GM18508 (cell line): ENCODE data around the gene LRP1B.
"Not testable (repeated sequence)": the region's sequence is repeated elsewhere in the genome, so short reads cannot be mapped to it uniquely, and the experiment has no call there.

ENCODE experiments used
- ATAC-seq: cut with Tn5 transposase; IDR thresholded peaks from one replicate; pipeline ENCODE4 v1.9.1; 2021; ENCODE audit warnings: moderate number of reproducible peaks; ENCODE audit not compliant: insufficient read depth, unreplicated experiment

LRP1B gene

DNA sequence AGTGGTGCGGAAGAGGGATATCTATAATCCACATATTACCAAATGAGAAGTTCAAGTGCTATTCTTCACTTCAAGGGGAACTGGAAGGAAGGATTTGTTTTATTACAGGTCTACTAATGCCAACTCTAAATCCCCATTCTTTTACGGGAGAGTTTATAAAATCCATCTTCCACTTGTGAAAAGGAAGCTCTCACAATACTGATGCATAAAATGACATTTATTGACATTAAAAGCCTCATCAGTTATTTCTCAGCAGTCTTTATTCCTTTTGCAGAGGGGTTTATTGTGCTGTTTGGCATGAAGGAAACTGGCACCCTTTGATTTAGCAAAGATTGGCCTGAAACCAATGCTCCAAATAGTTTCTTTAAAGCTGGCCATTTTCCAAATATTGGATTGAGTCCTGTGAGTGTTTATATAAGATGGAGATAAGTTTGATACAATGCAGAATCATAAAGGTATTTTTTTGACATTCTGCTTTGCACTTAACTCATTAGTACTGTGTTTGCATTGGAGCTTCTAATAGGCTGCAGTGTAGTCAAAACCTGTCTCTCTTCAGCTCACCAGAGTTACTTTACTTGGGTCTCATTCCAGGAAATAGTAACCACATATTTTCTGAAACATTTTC is 26.6 kb downstream of the LRP1B start:
- no peak for ATAC-seq

DNA sequence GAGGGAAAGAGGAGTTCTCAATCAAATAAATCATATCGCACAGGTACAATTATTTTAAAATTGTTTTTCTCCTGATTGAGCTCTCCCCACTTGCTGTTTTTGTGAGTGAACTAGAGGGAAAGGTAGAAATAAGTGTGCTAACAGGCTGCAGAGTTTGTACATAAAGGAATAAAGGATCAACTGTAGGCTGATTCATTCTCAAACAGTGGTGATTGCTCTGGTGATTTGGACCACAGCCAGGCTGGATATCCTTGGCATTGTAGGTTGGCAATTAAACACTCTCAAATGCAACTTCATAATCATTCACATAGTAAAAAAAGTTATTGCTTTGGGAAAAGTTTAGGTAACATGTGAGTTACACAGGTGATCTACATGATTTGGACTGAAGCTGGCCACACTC is 29.8 kb downstream of the LRP1B start:
- ATAC-seq = no peak

DNA sequence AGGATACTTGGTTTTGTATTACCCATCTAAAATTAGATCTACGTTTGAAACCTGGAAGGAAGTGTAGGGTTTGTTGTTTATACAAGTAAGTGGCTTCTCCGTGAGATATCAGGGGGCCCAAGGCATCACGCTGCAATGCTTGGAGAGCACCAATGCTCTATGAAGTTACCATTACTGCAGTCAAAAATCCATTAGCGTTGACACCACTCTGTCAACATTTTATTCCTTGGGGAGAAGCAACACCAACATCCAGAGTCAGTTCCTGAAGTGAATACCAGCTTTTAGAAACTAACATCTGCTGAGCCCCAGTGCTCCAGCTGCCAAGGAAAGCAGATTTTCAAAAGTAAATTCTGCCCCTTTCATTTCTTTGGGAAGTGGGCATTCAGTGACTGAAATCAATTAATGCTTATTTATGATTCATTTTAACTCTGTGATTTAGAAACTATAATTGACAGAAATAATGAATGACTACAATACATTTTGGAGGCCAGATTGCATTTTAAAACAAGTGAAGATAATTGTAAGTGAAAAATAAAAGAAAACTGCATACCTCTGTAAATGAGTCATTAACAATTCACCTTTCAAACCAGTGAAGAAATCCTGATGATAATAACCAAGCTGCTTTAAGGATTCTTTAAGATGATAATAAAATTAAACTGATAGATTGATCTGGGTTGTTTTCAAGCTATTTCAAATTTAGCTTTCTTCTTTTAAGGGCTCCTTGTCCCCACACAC is 30.5 kb downstream of the LRP1B start:
- ATAC-seq = no peak

DNA sequence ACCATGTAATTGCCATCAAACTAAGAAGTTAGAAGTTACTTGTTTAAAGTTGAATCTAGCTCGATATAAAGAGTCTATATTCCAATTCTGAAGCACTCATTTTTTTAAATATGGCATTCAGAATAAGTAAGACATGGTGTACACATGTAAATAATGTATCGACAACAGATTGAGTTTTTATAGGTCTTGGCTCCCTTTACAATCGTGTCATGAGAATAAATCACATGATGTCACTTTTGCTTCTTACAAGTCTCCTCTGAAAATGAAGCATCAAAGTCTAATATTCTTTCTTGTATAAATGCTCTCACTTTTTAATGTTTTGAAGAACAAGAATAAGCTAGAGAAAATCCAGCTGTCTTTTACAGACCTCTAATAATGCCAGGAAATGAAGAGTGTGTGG is 33.1 kb downstream of the LRP1B start:
- no peak for ATAC-seq

DNA sequence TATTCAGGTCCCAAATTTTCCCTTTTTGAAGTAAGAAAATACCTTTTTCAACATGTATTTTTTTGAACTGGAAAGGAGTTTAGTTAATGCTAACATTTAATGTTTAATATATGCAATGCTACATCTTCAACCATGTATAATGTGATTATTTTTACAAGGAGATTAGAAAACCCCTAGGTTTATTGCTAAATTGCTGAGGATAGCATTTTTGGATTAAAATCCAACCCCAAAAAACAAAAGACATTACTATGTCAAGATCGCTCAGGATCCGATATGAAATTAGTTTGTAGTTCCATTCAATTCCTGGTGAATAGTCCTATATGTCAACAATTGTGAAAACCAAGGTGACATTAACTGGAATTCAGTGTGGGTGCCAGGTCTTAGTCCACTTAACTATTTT is 35.2 kb downstream of the LRP1B start:
- ATAC-seq = no peak

DNA sequence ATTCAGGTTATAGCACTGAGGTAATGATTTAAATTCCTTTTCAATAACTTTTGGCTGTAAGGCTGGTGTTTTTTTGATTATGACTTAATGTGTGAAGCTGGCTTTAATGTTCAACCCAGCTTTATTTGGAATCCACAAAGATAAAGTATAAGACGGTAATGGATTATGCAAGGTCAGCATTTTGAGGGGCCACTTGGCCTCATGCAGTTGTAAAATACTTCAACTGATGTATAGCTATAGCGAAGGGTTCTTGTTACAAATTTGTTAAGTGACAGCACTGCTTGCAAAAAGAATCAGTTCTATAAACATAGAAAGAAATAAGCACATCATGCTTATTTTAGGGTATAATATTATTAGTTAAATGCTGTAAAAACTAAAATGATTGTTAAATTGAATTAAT is 36.6 kb downstream of the LRP1B start:
- ATAC-seq = no peak

DNA sequence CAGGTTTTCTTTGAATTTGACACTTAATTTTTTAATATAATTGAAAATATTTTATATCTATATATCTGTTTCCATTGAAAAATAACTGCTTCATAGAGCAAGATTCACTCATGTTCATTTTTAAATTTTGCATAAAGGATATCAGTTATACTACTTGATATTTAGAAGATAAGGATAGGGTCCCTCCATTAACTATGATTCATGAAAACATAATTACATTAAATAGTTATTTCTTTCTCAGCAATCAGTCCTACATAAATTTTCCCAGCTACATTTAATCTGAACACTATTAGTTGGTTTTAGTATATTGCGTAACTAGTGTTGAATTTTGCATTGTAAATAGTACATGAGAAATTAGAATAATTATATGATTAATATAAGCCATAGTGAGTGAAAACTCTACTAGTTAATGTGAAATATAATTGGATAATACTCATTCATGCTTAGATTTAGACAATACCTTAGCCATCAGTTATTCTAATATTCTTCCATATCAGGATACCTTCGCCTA is 42.7 kb downstream of the LRP1B start:
- ATAC-seq = no peak

DNA sequence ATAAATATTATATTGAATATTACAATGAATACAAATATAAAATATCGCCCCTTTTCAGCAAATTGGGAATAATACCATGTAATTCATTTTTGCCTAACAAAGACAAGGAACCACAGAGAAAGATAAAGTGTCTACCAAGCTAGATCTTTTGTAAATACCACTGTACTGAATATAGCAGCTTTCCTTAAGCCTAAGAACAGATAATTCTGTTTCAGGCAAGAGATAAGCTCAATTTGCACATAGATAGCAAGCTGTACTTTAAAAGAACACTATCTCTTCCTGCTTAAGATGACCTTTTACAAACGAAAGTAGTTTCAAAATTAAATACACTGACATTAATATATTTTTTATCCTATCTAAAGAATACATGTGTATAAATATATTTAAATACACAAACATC is 43.2 kb downstream of the LRP1B start:
- not testable (repeated sequence) for ATAC-seq

DNA sequence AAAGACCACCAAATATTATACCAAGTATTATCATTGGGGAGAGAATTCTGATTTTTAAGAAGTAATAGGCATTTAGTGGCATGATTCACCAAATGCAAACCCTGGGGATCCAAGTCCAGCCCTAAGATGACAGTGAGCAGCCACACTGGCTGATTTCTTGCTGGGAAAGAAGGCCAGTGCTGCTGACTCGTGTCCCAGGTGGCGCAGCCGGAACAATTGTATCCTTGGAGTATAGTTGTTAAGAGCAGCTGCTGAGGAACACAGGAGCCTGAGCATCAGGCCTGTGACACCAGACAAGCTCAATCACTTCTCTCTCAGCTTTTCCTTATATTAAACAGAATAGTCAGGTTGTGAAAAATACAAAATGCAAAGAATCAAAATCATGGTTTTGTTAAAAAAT is 48.4 kb downstream of the LRP1B start:
- no peak for ATAC-seq

DNA sequence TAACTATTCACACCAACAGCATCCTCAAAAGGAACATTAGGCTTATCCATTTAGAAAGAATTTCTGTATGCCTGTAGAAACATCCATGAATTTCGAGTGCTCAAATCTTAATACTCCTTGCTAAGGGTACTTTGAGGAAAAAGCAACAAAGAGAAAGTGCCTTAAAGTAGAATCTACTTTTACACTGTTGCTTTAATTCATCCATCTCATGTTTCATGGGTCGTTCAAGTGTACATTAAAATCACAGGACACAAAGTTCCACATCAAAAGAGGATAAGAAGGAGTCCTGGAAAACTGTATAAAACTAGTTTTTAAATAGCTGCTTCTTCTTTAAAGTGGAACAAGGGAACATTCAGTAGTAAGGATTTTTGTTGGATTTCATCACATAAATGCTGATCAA is 54.5 kb downstream of the LRP1B start:
- ATAC-seq = no peak

DNA sequence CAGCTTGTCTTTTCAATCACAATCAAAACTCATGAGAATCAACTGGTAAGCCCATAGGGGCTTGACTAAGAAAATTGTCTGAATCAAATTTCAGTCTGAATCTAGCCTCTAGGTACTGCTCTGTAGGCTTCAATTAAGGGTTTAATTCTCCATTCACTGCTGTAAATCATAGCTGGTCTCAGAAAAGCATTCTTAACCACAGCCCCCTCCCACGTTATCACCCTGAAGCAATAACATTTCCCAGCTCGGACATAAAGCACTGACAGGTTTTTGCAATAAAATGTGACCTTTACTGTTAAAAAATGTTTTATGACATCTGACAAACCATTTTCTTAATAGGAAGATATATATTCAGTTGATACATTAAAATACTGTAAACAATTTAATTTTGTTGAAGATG is 55.0 kb downstream of the LRP1B start:
- no peak for ATAC-seq

DNA sequence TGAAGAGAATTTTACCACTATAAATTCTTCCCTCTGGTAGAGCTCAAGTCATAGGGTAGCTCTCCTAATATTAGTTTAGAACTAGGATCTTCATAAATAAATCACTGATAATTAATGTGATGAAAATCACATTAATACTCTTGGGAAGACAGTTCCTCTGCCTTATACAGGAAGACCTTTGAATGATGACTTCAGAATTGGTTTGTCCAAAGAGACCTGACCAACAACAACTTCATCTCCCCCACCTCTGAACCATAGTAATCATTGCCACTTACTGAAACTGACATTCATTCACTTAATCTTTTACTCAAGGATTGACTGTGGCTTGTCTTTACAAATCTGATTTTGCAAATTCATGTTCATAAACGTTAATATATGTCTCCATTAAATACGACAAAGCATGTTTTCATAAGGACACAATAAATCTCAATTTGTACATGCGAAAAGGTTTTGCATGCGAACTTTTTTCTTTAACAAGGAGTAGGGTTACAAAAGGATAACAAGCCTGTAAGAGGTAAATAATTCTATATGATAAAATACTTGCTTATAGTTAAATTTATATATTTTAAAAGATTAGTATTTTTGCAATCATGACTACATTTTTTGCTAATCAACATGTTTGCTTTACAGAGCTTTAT is 61.4 kb downstream of the LRP1B start:
- ATAC-seq = no peak

DNA sequence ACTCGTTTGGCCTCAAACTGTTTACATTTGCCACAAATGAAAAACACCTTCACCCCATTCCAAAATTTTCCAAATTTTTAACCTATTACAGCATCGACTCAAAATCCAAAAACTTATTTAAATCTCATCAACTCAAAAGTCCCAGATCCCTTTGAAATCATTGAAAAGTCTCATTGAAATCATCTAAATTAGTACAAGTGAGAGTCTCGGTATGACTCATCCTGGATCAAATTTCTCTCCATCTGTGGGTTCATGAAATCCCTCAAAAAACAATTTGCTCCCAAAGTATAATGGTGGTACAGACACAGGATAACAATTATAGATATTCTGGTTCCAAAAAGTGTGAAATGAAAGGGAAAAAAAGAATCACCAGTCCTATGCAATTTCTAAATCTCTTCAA is 65.1 kb downstream of the LRP1B start:
- ATAC-seq = no peak

DNA sequence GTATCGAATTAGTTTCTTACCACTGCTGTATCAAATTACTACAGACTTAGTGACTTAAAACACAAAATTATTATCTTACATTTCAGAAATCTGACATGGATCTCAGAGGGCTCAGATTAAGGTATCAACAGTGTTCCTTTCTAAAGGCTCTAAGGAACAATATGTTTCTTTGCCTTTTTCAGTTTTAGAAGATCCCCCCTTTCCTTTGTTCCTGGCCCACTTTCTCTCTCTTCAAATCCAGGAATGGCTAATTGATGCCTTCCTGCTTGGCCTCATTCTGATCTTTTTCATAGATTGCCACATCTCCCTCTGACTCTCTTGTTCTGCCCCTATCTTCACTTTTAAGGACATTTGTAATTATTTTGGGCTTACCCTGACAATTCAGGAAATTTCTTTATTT is 65.7 kb downstream of the LRP1B start:
- no peak for ATAC-seq

DNA sequence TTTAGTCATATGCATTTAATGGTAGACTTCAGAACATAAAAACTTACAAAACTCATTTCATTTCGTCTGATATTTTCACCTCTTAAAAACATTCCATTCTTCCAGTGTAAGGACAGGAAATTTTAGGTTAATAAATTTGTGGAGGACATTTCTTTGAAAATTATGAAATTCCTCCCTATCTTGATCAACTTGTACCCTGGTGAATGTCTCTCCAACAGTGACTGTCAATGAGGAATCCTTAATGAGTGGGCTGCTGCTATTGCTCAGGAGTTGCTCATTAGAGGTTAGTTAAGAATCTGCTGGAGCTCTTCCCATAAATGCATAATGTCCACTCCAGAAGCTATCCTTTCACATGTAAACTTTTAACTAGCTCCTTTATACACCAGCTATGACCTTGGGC is 69.1 kb downstream of the LRP1B start:
- no peak for ATAC-seq

DNA sequence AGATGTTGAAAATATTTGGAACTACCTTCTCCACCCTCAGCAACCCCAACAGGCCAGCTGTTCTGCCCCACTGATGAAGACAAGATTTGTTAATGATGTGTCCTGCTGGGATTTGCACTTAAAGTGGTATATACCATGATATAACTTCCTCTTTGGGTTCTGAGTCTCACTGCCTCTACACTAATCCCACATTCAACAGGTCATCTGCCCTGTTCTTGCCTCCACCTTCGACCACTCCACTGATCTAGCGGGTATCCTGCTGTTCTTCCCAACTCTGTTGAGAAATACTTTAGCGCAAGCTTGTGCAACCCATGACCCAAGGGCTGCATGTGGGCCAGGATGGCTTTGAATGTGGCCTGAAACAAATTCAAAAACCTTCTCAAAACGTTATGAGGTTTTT is 72.7 kb downstream of the LRP1B start:
- no peak for ATAC-seq

DNA sequence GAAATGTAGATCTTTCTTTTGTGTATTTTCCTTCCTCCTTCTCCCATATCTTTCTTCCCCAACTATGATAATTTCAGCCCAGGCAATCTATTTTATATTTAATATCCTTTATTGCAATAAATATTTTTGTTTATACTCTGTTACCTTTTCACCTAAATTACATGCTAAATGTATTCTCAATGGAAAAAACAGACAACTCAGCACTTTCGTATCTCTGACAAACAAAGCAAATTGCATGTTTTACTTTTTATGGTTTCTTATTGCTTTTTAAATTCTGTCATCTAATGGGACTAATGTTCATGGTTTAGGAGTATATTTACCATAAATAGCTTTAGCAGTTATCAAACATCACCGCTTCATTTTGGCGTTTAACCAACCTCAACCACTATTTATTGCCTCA is 74.0 kb downstream of the LRP1B start:
- ATAC-seq = no peak

DNA sequence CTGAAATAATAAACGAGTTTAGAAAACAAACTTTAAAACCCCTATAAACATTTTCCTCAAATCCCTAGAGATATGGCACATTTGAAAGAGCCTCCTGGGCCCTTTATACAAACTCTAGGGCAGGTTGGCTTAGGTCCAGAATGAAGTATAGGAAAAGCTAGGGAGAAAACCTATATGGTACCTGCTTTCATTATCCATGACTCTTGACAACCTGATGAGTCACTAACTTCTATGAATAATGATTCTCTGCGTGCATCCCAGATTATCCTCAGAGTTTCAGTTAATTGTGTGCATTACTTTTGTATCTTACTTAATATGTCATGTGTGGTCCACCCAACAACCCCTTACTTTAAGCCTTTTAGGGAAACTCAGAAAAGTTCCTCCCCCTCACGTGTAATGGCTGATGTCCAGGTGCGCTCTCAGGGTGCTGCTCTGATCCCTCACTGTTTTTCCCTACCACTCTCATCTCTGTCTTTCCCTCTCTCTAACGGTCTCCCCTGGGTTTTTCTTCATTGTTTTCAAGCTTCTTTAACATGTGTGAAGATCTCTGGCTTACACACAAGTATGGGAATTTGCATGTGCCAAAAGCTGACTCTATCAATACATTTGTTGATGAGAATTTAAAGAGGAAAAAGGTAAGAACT is 78.5 kb downstream of the LRP1B start:
- ATAC-seq = no peak

DNA sequence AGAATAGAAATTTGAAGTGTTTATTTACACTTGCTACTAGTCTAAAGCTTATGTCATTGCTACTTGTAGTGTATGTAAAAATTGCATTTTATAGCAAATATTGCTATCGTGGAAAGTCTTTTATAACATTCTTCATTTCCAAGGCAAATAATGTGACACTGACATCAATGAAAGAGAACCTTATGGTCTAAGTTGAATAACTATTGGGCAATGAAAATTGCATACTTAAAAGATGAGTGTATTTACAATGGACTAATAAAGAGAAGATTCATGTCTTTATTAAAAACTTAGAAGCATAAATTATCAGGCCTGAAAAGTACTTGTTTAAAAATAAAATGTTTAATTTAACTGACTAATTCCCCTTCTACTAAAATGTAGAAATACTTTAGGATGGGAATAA is 82.2 kb downstream of the LRP1B start:
- ATAC-seq = no peak

DNA sequence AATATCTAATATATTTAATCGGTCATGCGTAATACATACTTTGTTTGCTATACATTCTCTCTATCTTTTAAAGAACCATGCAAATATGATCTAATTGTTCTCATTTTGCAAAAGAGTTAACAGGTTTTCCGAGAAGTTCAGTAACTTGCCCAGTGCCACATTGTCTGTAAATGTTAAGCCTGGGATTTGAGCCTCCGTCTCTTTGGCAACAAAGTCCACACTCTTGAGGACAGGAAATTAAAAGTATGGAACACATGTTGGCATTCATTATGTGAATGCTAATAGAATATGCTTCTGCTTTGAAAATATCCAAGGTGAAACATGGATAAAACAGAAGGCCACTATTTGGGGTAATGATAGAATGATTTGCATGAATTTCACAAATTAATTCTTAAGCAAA is 85.2 kb downstream of the LRP1B start:
- no peak for ATAC-seq

DNA sequence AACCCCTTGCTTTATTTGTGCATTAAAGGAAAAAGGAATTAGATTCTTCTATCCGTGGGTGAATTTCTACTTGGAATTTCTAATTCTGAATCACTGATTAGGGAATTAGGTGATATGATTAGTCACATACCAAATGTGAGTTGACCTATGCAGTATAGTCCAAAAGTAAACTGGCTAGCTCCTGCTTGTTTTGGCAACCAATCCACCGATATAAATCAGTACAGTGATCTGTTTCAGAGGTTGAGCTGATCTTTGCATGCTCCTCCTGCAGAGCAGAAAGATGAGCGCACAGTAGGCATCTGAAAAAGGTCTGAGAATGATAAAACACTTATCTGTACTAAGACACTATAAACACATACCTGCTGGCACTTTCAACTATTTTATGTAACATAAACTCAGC is 86.6 kb downstream of the LRP1B start:
- no peak for ATAC-seq
